GM21619 (cell line): ENCODE data around the gene PPP6R1.

Source experiments
- ATAC-seq: cut with Tn5 transposase; IDR thresholded peaks from one replicate; pipeline ENCODE4 v1.9.1; 2021; ENCODE audit not compliant: unreplicated experiment

The PPP6R1 gene

GRCh38 chr19:55245236-55245904, 13.4 kb downstream of the PPP6R1 start:
- no peak for ATAC-seq

- ATAC-seq, result no peak
Measured at GRCh38 chr19:55244004-55244680, 14.7 kb downstream of the PPP6R1 start.

GRCh38 chr19:55242517-55242916, 16.3 kb downstream of the PPP6R1 start:
- no peak for ATAC-seq

- ATAC-seq, result no peak
Measured at GRCh38 chr19:55241935-55242464, 16.8 kb downstream of the PPP6R1 start.

- ATAC-seq, result no peak
Measured at GRCh38 chr19:55241143-55241934, 17.5 kb downstream of the PPP6R1 start.

- ATAC-seq, result no peak
Measured at GRCh38 chr19:55240713-55241020, 18.1 kb downstream of the PPP6R1 start.

- ATAC-seq, result no peak
Measured at GRCh38 chr19:55239004-55239403, 19.8 kb downstream of the PPP6R1 start.

- no peak for ATAC-seq
Measured at GRCh38 chr19:55238030-55238429, 20.8 kb downstream of the PPP6R1 start.

- no peak for ATAC-seq
Measured at GRCh38 chr19:55232986-55233385, 25.8 kb downstream of the PPP6R1 start.

DNA sequence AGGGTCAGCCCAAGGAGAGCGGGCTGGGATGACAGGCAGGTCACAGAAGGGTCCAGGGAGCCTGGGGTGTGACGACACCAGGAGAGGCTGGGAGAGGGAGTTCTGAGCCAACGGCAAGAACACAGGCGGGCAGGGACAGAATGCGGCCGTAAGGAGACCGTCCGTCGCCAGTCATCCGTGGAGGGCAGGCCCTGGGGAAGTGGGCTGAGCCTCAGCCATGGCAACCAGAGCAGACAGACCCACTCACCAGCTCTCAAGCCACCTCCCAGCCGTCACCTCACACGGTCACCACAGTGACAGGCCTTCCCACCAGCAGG, 26.6 kb downstream of the PPP6R1 start:
- ATAC-seq, result no peak

DNA sequence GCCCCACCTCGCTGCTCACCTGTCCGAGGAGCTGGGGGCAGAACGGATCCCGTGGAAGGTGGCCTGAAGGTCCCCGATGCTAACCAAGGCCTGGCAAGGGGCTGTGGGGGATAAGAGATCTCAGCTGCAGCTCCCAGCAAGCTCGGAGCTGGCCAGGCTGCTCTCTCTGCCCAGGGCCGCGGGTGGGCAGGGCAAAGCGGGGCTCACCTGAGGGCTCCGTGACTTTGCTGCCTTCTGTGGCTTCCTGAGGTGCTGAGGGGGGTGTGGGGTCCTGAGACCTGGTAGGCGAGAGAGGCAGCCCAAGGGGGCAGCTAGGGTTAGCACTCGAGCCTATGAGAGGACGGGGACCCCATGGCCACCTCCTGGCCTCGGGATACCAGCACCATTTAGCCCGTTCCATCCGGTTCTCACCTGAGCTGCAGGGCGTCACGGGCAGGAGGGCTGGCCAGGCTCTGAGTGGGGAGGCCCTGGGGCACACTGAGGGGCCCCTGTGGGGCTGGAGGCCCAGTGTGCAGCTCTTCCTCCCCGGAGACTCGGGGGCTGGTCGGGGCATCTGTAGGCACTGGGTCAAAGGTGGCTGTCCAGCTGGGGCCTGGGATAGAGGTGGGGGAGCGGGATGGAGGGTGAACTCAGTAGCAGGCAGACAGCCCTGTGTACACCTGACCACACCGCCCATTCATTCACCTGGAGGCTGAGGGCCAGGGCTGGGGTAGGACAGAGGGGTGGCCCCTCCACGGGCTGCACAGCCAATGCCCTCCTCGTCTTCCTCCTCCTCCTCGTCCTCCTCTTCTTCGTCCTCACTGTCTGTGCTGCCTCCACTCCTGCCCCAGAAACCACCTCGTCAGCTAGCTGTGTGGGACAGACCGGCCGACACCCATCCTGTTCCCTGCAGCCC, 27.2 kb downstream of the PPP6R1 start:
- ATAC-seq, result no peak

DNA sequence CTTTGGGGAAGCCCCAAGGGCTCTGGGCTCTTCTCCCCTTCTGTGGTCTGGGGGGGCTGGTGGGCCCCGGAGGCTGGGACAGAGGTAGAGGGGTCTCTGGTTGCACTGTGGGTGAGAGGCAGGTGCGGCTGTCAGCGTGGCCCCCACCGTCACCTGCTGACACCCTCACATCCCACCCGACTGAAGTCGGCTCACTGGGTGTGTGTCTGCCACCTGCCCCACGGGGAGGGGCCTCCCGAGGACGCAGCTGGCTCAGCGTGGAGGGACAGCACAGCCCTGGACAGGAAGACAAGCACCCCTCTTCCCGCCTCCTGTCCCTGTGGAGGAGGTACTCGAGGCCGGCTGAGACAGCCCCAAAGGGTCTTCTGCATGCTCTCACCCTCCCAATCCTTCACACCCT, 28.0 kb downstream of the PPP6R1 start:
- no peak for ATAC-seq

DNA sequence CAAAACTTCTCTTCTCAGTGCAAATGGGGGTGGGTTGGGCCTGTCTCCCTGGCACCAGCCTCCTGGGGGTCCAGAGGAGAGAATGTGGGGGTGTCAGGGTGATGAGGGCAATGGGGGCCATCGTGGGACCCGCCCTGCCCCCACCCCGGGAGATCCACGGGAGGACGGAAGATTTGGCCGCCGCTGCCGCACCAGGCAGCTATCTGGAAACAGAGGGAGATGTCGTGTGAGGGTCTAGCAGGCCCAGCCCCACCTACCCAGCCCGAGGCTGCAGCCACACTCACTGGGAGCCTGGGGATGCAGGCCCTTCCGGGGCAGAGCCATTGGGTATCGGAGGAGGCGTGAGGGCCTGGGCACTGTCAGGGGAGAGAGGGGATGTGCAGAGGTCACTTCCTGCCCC, 28.5 kb downstream of the PPP6R1 start:
- no peak for ATAC-seq

GRCh38 chr19:55229789-55230182, 29.0 kb downstream of the PPP6R1 start:
- no peak for ATAC-seq

DNA sequence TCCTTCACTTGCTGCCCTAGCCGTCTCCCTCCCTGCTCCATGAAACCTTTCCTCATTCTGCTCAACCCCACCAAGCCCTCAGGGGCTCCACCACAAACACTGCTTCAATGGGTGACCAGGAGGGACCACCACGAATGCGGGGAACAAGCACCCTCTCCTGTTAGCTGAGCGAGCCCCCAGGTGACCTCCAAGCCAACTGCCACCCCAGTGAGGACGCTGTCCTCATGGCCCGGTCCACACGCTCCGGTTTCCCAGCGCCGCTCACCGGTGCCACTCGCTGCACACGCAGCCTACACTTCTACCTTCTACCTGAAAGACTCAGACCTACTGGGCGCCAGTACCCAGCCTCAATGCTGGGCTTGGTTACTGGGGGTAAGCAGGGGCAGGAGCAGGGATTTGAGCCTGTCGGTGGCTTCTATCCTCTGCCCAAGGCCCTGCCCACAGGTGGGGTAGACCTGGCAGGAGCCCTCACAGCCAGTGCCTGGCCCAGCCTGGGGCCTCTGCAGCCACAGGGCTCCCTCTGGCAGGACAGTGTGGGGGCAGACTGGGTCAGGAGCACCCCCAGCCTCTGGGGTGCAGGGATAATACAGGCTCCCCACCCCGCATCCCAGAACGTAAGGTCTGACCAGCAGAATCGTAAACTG, 29.6 kb downstream of the PPP6R1 start:
- no peak for ATAC-seq

- ATAC-seq, result no peak
Measured at GRCh38 chr19:55228403-55229031, 30.3 kb downstream of the PPP6R1 start, which contains the start of gene TMEM86B. Gene TMEM86B (minus strand): TSS chr19:55228763. CDS start chr19:55228741, 22 bp downstream.

DNA sequence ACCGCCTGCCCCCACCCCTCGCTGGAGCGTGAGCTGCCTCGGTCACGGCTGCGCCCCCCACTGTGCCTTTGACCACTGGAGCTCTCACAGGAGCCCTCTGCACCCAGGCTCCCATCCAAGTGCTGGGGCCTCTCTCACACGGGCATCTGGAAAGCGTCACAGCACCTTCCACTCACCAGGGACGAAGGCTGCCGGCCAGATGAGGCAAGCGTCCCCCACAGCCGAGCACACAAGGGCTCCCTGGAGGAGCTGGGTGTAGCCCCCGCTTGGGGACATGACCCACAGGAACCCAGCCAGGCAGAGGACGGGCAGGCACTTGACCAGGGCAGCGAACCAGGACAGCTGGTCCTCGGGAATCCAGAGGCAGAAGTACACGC, 30.8 kb downstream of the PPP6R1 start:
- no peak for ATAC-seq

DNA sequence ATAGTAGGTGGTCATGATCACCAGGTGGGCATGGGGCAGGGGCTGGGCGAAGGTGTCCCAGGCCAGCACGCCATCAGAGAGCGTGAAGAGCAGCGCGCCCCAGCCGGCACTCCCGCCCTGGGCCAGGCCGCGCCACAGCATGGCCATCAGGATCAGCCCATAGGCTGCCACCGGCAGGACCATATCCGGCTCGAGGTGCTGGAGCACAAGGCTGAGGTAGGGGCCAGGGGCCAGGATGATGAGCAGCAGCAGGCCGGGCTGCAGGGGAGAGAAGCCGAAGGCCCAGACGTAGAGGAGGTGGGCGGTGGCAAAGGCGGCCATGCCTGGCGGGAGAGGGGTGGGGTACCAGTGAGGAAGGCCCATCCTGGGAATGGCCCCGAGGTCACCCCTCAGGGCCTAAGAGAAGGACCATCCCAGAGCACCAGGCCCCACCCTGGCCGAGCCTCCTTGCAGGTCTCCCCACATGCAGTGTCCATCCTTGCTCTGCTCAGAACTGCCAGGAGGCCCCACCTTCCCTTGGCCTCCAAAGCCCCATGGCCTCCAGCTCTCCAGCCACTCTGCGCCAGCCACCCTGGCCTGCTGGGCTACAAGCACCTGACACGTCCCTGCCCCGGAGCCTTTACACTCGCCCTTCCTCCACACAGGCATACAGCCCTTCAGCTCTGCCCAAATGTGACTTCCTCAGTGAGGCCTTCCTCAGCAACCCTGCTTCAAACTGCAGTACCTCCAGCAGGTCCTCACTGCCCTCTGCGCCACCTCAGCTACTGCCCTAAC, 31.4 kb downstream of the PPP6R1 start:
- ATAC-seq, result no peak

GRCh38 chr19:55226788-55227187, 32.0 kb downstream of the PPP6R1 start:
- no peak for ATAC-seq
